Neural progenitor cell (in vitro differentiated cells): ENCODE measurements around the gene SHISAL2A. TPM values are rescaled to one million over a fixed set of nuclear protein-coding genes. Genes with fewer than 3 reads are reported as not detected.
"Not testable (repeated sequence)": the region's sequence is repeated elsewhere in the genome, so short reads cannot be mapped to it uniquely, and the experiment has no call there.

Experiments used
- DNase-seq: peaks from one replicate; pipeline ENCODE4 v3.0.0-alpha.2; 2016; ENCODE audit warnings: low spot score
- H2AFZ ChIP-seq: fragments of 200-600 bp; sonication (generic); replicated peaks from 2 replicates; pipeline ENCODE4 v1.6.1; 2016; ENCODE audit warnings: antibody characterized with exemption
- H3F3A ChIP-seq: fragments of 200-600 bp; sonication (generic); 2 replicates; pipeline ENCODE4 v1.6.1; 2016; ENCODE audit warnings: antibody characterized with exemption, low read depth
- H3K27ac ChIP-seq: fragments of 200-600 bp; sonication (generic); 2 replicates; pipeline ENCODE4 v1.5.1; 2016; ENCODE audit warnings: mild to moderate bottlenecking
- H3K27me3 ChIP-seq: fragments of 200-600 bp; sonication (generic); 2 replicates; pipeline ENCODE4 v1.6.1; 2016; ENCODE audit warnings: mild to moderate bottlenecking, moderate library complexity
- H3K36me3 ChIP-seq: fragments of 200-600 bp; sonication (generic); 2 replicates; pipeline ENCODE4 v1.5.1; 2016
- H3K4me1 ChIP-seq: fragments of 200-600 bp; sonication (generic); 2 replicates; pipeline ENCODE4 v1.6.1; 2016; ENCODE audit warnings: mixed run types
- H3K4me2 ChIP-seq: fragments of 200-600 bp; sonication (generic); 2 replicates; pipeline ENCODE4 v1.6.1; 2016
- H3K4me3 ChIP-seq: fragments of 200-600 bp; sonication (generic); 2 replicates; pipeline ENCODE4 v1.5.1; 2016
- H3K79me2 ChIP-seq: fragments of 200-600 bp; sonication (generic); 2 replicates; pipeline ENCODE4 v1.6.1; 2016; ENCODE audit warnings: low read depth
- H3K9ac ChIP-seq: fragments of 200-600 bp; sonication (generic); 2 replicates; pipeline ENCODE4 v1.6.1; 2016
- H3K9me3 ChIP-seq: fragments of 200-600 bp; sonication (generic); 2 replicates; pipeline ENCODE4 v1.5.1; 2016; ENCODE audit warnings: low read depth
- H4K20me1 ChIP-seq: fragments of 200-600 bp; sonication (generic); 2 replicates; pipeline ENCODE4 v1.6.1; 2016; ENCODE audit warnings: low read depth
- H3K27ac Mint-ChIP-seq: 3 replicates; pipeline ENCODE4 v1.8.0; 2021; ENCODE audit warnings: mixed read lengths
- H3K27me3 Mint-ChIP-seq: 2 replicates; pipeline ENCODE4 v1.8.0; 2022; ENCODE audit warnings: low read depth, mild to moderate bottlenecking, inconsistent platforms, moderate library complexity, mixed read lengths; ENCODE audit not compliant: insufficient read depth
- H3K36me3 Mint-ChIP-seq: 3 replicates; pipeline ENCODE4 v1.8.0; 2021; ENCODE audit warnings: mixed read lengths
- H3K4me1 Mint-ChIP-seq: 3 replicates; pipeline ENCODE4 v1.8.0; 2021; ENCODE audit warnings: mixed read lengths
- H3K4me3 Mint-ChIP-seq: 3 replicates; pipeline ENCODE4 v1.8.0; 2021; ENCODE audit warnings: mild to moderate bottlenecking, moderate library complexity, mixed read lengths
- H3K9me3 Mint-ChIP-seq: 3 replicates; pipeline ENCODE4 v1.8.0; 2020; ENCODE audit warnings: mixed read lengths
- CTCF ChIP-seq: fragments of 200-600 bp; sonication (generic); IDR thresholded peaks from 2 replicates; pipeline ENCODE4 v1.5.1; 2017; ENCODE audit warnings: antibody characterized with exemption, mild to moderate bottlenecking
- EZH2 ChIP-seq: fragments of 200-600 bp; sonication (generic); IDR thresholded peaks from 2 replicates; pipeline ENCODE4 v1.6.1; 2017; ENCODE audit warnings: antibody characterized with exemption, mild to moderate bottlenecking, moderate library complexity
- EZH2phosphoT487 ChIP-seq: fragments of 200-600 bp; sonication (generic); IDR thresholded peaks from 2 replicates; pipeline ENCODE4 v1.6.1; 2017; ENCODE audit warnings: antibody characterized with exemption
- total RNA-seq: library from RNA; depleted of rRNA; stranded (reverse); fragments of >200 nt; gene quantifications from 2 replicates; pipeline ENCODE4 v1.2.3, GENCODE V29; 2015; ENCODE audit warnings: low replicate concordance

SHISAL2A gene
- total RNA-seq, 1 donor from 2014 or later: 0.11 TPM

- TF ChIP-seq CTCF: peak; percentile 93
- H3F3A ChIP-seq: peaks cover 21% of the 10 kb centered on the region
- peaks cover 10% of the 10 kb centered on the region for H3K36me3 Mint-ChIP-seq
- not testable (repeated sequence) for H3K27me3 Mint-ChIP-seq, H3K9ac ChIP-seq, H3K4me2 ChIP-seq, H4K20me1 ChIP-seq, H3K79me2 ChIP-seq, H3K9me3 ChIP-seq, H3K36me3 ChIP-seq, H3K9me3 Mint-ChIP-seq, H3K4me3 Mint-ChIP-seq, H3K27ac ChIP-seq, H3K4me1 ChIP-seq, H3K27me3 ChIP-seq, H3K4me3 ChIP-seq, H3K4me1 Mint-ChIP-seq
- H2AFZ ChIP-seq: peak overlapping the region; percentile 45
- DNase-seq: peak; percentile 87
- H3K27ac Mint-ChIP-seq: peak overlapping the region; percentile 22
Measured at GRCh38 chr1:52686261-52686751, 53.3 kb downstream of the SHISAL2A start.

GRCh38 chr1:52686830-52687229 lies 53.9 kb downstream of the SHISAL2A start:
- no peak overlapping the region for H3K4me3 ChIP-seq
- Mint-ChIP-seq H3K4me3 (no peak overlapping the region), H3K9me3 (no peaks in the 10 kb centered on the region), H3K27me3 (peaks cover 4% of the 10 kb centered on the region), H3K36me3 (peaks cover 12% of the 10 kb centered on the region), H3K4me1 (peaks cover 3% of the 10 kb centered on the region), H3K27ac (no peak overlapping the region)
- H3K79me2 ChIP-seq: no peaks in the 10 kb centered on the region
- no peak for DNase-seq
- H3K4me1 ChIP-seq: no peaks in the 10 kb centered on the region
- no peaks in the 10 kb centered on the region for H3K27me3 ChIP-seq
- H3K27ac ChIP-seq: no peak overlapping the region
- H3K36me3 ChIP-seq: no peaks in the 10 kb centered on the region
- peaks cover 21% of the 10 kb centered on the region for H3F3A ChIP-seq
- H2AFZ ChIP-seq: no peak overlapping the region
- no peaks in the 10 kb centered on the region for H3K9me3 ChIP-seq
- peaks cover 5% of the 10 kb centered on the region for H4K20me1 ChIP-seq
- no peak for TF ChIP-seq CTCF
- no peak for TF ChIP-seq EZH2phosphoT487
- no peak for TF ChIP-seq EZH2
- H3K4me2 ChIP-seq: no peak overlapping the region
- H3K9ac ChIP-seq: no peak overlapping the region

- H3K4me3 Mint-ChIP-seq: no peak overlapping the region
- Histone ChIP-seq H3K4me2 (no peak overlapping the region), H3K27ac (no peak overlapping the region), H2AFZ (no peak overlapping the region), H3K9ac (no peak overlapping the region), H3K4me3 (no peak overlapping the region), H3K79me2 (peaks cover 43% of the 10 kb centered on the region), H3K9me3 (no peaks in the 10 kb centered on the region), H3K4me1 (no peaks in the 10 kb centered on the region), H3F3A (peaks cover 17% of the 10 kb centered on the region), H3K36me3 (no peaks in the 10 kb centered on the region), H3K27me3 (no peaks in the 10 kb centered on the region), H4K20me1 (peaks cover 5% of the 10 kb centered on the region)
- H3K4me1 Mint-ChIP-seq: no peaks in the 10 kb centered on the region
- TF ChIP-seq CTCF (no peak), EZH2 (no peak), EZH2phosphoT487 (no peak)
- no peak overlapping the region for H3K27ac Mint-ChIP-seq
- H3K36me3 Mint-ChIP-seq: peaks cover 23% of the 10 kb centered on the region
- H3K27me3 Mint-ChIP-seq: peaks cover 2% of the 10 kb centered on the region
- DNase-seq: no peak
- H3K9me3 Mint-ChIP-seq: peaks cover 2% of the 10 kb centered on the region
Measured at GRCh38 chr1:52691821-52692220, 58.9 kb downstream of the SHISAL2A start.
